ENCODE measurements around the gene HECW1. TPM values are rescaled to one million over a fixed set of nuclear protein-coding genes. Genes with fewer than 3 reads are reported as not detected.

HECW1 gene
- total RNA-seq, 4 donors from 2014 or later: 1.2 to 3.9 (median 2.0) TPM

- TF ChIP-seq CTCF (IDR thresholded peaks at IDR 0.05 in 4 of 5, conservative IDR thresholded peaks at IDR 0.05 in 1 of 5): no peak
- no peak for TF ChIP-seq POLR2A (IDR thresholded peaks at IDR 0.05)
- Histone ChIP-seq H3K36me3 (no peaks in the 10 kb centered on the region), H3K4me1 (peaks cover 0 to 11% of the 10 kb centered on the region in 2 donors), H3K4me3 (no peak overlapping the region), H3K27me3 (peaks cover 49 to 70% (median 63%) of the 10 kb centered on the region in 3 donors), H3K9me3 (no peaks in the 10 kb centered on the region), H3K27ac (no peak overlapping the region)
- ATAC-seq (no peak), DNase-seq (no peak)
- intact Hi-C loops (cut with DNase I; ENCODE audit: low total_unique reads): no loop called here
- in situ Hi-C loops (cut with MboI; ENCODE audit: low sequenced_read_pairs in 4 of 4): no loop called here
Observed at GRCh38 chr7:43114458-43114780, 2.0 kb downstream of the HECW1 start.

DNA sequence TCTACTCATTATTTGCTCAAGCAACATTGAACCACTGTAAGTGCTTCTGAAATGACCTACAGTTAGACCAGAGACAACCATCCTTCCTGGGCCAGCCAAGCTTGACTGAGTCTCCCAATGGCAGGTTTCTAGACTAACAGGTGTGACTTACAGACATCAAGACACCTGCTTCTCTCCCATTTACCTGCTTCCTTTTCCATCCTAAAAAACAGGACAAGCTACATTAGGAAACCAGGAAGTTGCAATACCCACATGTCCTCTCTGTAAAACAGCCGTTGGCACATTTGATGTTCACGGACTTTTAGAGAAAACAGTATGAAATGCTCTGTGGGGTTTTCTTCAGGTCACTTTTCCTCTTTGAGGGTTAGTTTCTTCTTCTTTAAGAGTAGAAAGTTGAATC, 4.0 kb downstream of the HECW1 start:
- H3K4me1 ChIP-seq: peaks cover 0 to 11% of the 10 kb centered on the region in 2 donors
- H3K36me3 ChIP-seq: no peaks in the 10 kb centered on the region
- no peak for DNase-seq
- no peak for ATAC-seq
- H3K27me3 ChIP-seq: peaks cover 44 to 60% (median 52%) of the 10 kb centered on the region in 3 donors
- no peaks in the 10 kb centered on the region for H3K9me3 ChIP-seq
- intact Hi-C loops (cut with DNase I; ENCODE audit: low total_unique reads) (no loop called here), in situ Hi-C loops (cut with MboI; ENCODE audit: low sequenced_read_pairs in 4 of 4) (no loop called here)
- no peak for TF ChIP-seq POLR2A (IDR thresholded peaks at IDR 0.05)
- TF ChIP-seq CTCF (IDR thresholded peaks at IDR 0.05 in 4 of 5, conservative IDR thresholded peaks at IDR 0.05 in 1 of 5): no peak
- no peak overlapping the region for H3K4me3 ChIP-seq
- no peak overlapping the region for H3K27ac ChIP-seq

GRCh38 chr7:43117095-43117494, 4.6 kb downstream of the HECW1 start:
- H3K27ac ChIP-seq: no peak overlapping the region
- no peak for DNase-seq
- H3K27me3 ChIP-seq: peaks cover 38 to 54% (median 45%) of the 10 kb centered on the region in 3 donors
- intact Hi-C loops (cut with DNase I; ENCODE audit: low total_unique reads): no loop called here
- in situ Hi-C loops (cut with MboI; ENCODE audit: low sequenced_read_pairs in 4 of 4): no loop called here
- no peak overlapping the region for H3K4me3 ChIP-seq
- no peaks in the 10 kb centered on the region for H3K36me3 ChIP-seq
- no peaks in the 10 kb centered on the region for H3K9me3 ChIP-seq
- no peak for ATAC-seq
- TF ChIP-seq POLR2A (IDR thresholded peaks at IDR 0.05) (no peak), CTCF (IDR thresholded peaks at IDR 0.05 in 4 of 5, conservative IDR thresholded peaks at IDR 0.05 in 1 of 5) (no peak)
- H3K4me1 ChIP-seq: peaks cover 0 to 11% of the 10 kb centered on the region in 2 donors

DNA sequence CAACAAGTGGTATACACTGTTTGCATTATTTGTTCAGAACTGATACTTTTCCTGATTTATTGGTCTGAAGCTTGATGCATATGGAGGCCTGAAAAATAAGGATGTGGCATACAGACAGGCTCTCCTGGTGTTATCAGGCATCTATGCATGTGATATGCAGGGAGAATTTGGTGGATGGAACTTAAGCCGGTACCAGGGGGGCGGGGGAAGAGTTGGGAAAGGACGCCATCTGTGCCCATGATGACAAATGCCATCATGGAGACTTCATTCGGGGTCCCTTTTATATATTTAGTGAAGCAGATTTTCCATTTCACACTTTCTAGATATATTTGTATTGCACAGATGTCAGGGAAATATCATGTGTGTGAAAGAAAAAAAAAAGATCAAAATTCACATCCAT, 5.4 kb downstream of the HECW1 start:
- DNase-seq: no peak
- Histone ChIP-seq H3K9me3 (no peaks in the 10 kb centered on the region), H3K36me3 (no peaks in the 10 kb centered on the region), H3K27ac (no peak overlapping the region), H3K4me3 (no peak overlapping the region), H3K4me1 (peaks cover 0 to 9% of the 10 kb centered on the region in 2 donors), H3K27me3 (peaks cover 35 to 46% (median 38%) of the 10 kb centered on the region in 3 donors)
- in situ Hi-C loops (cut with MboI; ENCODE audit: low sequenced_read_pairs in 4 of 4) (no loop called here), intact Hi-C loops (cut with DNase I; ENCODE audit: low total_unique reads) (no loop called here)
- no peak for ATAC-seq
- no peak for TF ChIP-seq CTCF (IDR thresholded peaks at IDR 0.05 in 4 of 5, conservative IDR thresholded peaks at IDR 0.05 in 1 of 5)

- H3K4me1 ChIP-seq: peaks cover 0 to 5% of the 10 kb centered on the region in 2 donors
- H3K4me3 ChIP-seq: no peak overlapping the region
- TF ChIP-seq POLR2A (IDR thresholded peaks at IDR 0.05) (no peak), CTCF (IDR thresholded peaks at IDR 0.05 in 4 of 5, conservative IDR thresholded peaks at IDR 0.05 in 1 of 5) (no peak)
- ATAC-seq (no peak), DNase-seq (no peak)
- intact Hi-C loops (cut with DNase I; ENCODE audit: low total_unique reads): no loop called here
- H3K27me3 ChIP-seq: peaks cover 30 to 41% (median 33%) of the 10 kb centered on the region in 3 donors
- in situ Hi-C loops (cut with MboI; ENCODE audit: low sequenced_read_pairs in 4 of 4): no loop called here
- H3K9me3 ChIP-seq: no peaks in the 10 kb centered on the region
- H3K36me3 ChIP-seq: no peaks in the 10 kb centered on the region
- H3K27ac ChIP-seq: no peak overlapping the region
Observed at GRCh38 chr7:43118313-43118712, 5.9 kb downstream of the HECW1 start.
